ENCODE measurements around the gene UTP25. TPM values are rescaled to one million over a fixed set of nuclear protein-coding genes. Genes with fewer than 3 reads are reported as not detected.

Gene UTP25
- total and polyA plus RNA-seq, 3 donors from 2014 or later: 4.0 to 7.7 (median 7.1) TPM

GRCh38 chr1:209810783-209811182, 17.0 kb upstream of the UTP25 start:
- H3K9me3 ChIP-seq: no peaks in the 10 kb centered on the region
- intact Hi-C loops (cut with DNase I; ENCODE audit: low total_unique reads): no loop called here
- DNase-seq: no peak
- H3K27me3 ChIP-seq: no peaks in the 10 kb centered on the region
- TF ChIP-seq POLR2A (IDR thresholded peaks at IDR 0.05) (no peak), CTCF (IDR thresholded peaks at IDR 0.05) (no peak)
- H3K36me3 ChIP-seq (ENCODE audit: low read depth, missing control alignments): no peaks in the 10 kb centered on the region
- no peak overlapping the region for H3K27ac ChIP-seq
- no peaks in the 10 kb centered on the region for H3K4me1 ChIP-seq
- WGBS, 2 donors: 76 to 79% methylated on average over 5 of the region's 5 CpGs
- no peak overlapping the region for H3K4me3 ChIP-seq

- intact Hi-C loops (cut with DNase I; ENCODE audit: low total_unique reads): no loop called here
- H3K27me3 ChIP-seq: no peaks in the 10 kb centered on the region
- no peak overlapping the region for H3K4me3 ChIP-seq
- no peaks in the 10 kb centered on the region for H3K4me1 ChIP-seq
- H3K36me3 ChIP-seq (ENCODE audit: low read depth, missing control alignments): no peaks in the 10 kb centered on the region
- H3K9me3 ChIP-seq: no peaks in the 10 kb centered on the region
- no peak for TF ChIP-seq CTCF (IDR thresholded peaks at IDR 0.05)
- 82 to 92% methylated on average over 4 of the region's 4 CpGs for WGBS, 2 donors
- DNase-seq: no peak
- H3K27ac ChIP-seq: no peak overlapping the region
These were observed 13.9 kb upstream of the UTP25 start for GRCh38 chr1:209813902-209814301.

GRCh38 chr1:209815490-209815889, 12.3 kb upstream of the UTP25 start:
- no peak for TF ChIP-seq CTCF (IDR thresholded peaks at IDR 0.05)
- TF ChIP-seq POLR2A (IDR thresholded peaks at IDR 0.05): no peak
- Histone ChIP-seq H3K27me3 (no peaks in the 10 kb centered on the region), H3K4me3 (no peak overlapping the region), H3K4me1 (no peaks in the 10 kb centered on the region), H3K9me3 (no peaks in the 10 kb centered on the region), H3K27ac (no peak overlapping the region), H3K36me3 (ENCODE audit: low read depth, missing control alignments) (no peaks in the 10 kb centered on the region)
- intact Hi-C loops (cut with DNase I; ENCODE audit: low total_unique reads): no loop called here
- WGBS, 2 donors: 78 to 86% methylated on average over 3 of the region's 3 CpGs
- no peak for DNase-seq

GRCh38 chr1:209815931-209816341, 11.8 kb upstream of the UTP25 start:
- intact Hi-C loops (cut with DNase I; ENCODE audit: low total_unique reads): no loop called here
- no peaks in the 10 kb centered on the region for H3K9me3 ChIP-seq
- no peak for DNase-seq
- H3K27me3 ChIP-seq: no peaks in the 10 kb centered on the region
- TF ChIP-seq POLR2A (IDR thresholded peaks at IDR 0.05) (no peak), CTCF (IDR thresholded peaks at IDR 0.05) (no peak)
- no peaks in the 10 kb centered on the region for H3K36me3 ChIP-seq (ENCODE audit: low read depth, missing control alignments)
- H3K27ac ChIP-seq: no peak overlapping the region
- no peak overlapping the region for H3K4me3 ChIP-seq
- 86 to 100% methylated on average over 3 to 6 of the region's 6 CpGs for WGBS, 2 donors
- no peaks in the 10 kb centered on the region for H3K4me1 ChIP-seq

- Histone ChIP-seq H3K9me3 (no peaks in the 10 kb centered on the region), H3K27ac (no peak overlapping the region), H3K4me1 (no peaks in the 10 kb centered on the region), H3K27me3 (no peaks in the 10 kb centered on the region), H3K36me3 (ENCODE audit: low read depth, missing control alignments) (no peaks in the 10 kb centered on the region), H3K4me3 (no peak overlapping the region)
- TF ChIP-seq CTCF (IDR thresholded peaks at IDR 0.05): no peak
- TF ChIP-seq POLR2A (IDR thresholded peaks at IDR 0.05): no peak
- intact Hi-C loops (cut with DNase I; ENCODE audit: low total_unique reads): no loop called here
- WGBS, 2 donors: 63 to 76% methylated on average over 3 of the region's 3 CpGs
- no peak for DNase-seq
These were observed 10.8 kb upstream of the UTP25 start for GRCh38 chr1:209816923-209817322.

All from testis (tissue), 3 donors.